ENCODE data around the gene SLC35B4. TPM values are rescaled to one million over a fixed set of nuclear protein-coding genes. Genes with fewer than 3 reads are reported as not detected.

The SLC35B4 gene
- total RNA-seq, 1 donor from 2014 or later: 24.0 TPM

DNA sequence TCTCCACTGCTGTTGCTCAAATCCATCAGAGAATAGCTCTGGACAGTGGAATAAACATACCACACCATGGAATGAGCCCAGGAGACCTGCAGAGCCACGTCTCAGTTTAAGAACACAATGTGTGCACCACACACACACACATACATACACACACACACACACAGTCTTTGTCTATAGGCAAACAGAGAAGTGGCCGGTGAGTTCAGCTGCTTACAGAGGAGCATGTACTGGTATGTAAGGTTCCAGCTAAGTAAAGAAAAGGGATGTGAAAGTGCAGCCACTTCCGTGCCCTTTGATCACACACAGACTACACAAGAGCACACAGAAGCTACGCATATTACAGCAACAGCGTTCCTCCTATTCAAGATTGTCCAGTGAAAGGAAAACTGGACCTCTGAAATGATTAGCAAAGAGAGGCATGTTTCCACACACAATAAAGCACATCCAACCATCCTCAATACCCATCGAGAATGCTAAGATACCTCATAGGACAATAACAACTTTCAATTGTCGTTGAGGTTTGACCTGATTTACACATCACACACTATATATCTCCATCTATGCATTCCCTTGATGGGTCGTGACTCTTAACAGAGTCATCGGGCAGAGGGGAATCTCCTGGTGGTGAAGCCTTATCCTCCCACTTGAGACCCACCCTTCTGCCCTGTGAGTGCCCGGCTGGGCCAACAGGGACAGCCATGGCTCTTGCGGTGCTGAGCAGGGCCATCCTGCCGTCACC is 23.6 kb downstream of the SLC35B4 start:
- DNase-seq (ENCODE audit: low spot score): no peak

DNA sequence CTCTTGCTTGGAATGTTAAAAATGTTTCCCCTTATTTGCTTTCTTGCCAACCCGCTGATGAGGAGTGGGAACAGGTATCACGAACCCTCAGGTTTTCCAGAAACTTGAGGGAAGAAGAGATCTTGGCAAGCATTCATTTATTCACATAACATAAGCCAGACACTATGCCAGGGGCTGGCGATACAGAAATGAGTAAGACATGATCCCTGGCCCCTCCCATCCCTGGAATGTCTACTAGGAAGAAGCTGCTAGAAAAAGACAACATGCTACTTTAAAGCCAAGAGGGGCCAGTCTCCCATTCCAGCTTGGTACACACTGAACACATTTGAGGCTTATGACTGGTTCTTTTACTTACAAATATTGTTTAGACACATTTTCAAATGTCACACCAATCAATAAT is 26.4 kb downstream of the SLC35B4 start:
- no peak for DNase-seq (ENCODE audit: low spot score)

DNA sequence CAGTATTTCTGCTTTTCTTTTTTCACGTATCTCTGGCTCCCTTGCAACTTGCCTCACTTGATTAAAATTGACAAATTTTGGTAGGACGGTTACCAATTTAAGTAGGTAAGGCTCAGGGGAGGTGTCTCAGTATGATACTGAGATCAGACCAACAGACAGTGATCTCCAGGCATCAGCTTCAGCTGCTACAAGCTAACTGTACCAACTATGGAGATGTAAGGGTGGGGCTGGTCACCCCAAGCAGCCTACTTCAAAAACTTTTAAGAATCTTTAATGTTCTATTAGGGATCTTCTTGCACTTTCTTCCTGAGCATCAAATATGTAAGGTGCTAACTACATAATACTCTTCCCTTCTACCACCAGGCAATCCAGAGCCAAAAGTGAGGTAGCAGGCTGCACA is 26.9 kb downstream of the SLC35B4 start:
- no peak for DNase-seq (ENCODE audit: low spot score)

DNA sequence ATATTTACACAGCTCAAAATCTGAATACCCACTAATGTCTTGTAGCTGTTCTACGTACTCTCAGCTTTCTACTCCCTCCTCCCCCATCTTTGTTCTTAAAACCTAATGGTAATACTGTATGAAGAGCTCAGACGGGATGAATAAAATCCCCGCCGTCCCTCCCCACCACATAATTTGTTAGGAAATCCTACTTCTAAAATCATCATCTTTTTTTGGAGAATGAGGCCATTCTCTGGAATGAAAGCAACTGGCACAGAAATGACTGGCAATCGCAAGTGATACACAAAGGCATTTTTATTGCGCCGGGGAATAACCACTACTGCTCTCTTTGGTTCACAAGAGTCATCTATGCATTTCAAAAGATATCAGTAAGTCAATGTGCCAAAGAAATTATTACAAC is 27.3 kb downstream of the SLC35B4 start:
- DNase-seq (ENCODE audit: low spot score): no peak

DNA sequence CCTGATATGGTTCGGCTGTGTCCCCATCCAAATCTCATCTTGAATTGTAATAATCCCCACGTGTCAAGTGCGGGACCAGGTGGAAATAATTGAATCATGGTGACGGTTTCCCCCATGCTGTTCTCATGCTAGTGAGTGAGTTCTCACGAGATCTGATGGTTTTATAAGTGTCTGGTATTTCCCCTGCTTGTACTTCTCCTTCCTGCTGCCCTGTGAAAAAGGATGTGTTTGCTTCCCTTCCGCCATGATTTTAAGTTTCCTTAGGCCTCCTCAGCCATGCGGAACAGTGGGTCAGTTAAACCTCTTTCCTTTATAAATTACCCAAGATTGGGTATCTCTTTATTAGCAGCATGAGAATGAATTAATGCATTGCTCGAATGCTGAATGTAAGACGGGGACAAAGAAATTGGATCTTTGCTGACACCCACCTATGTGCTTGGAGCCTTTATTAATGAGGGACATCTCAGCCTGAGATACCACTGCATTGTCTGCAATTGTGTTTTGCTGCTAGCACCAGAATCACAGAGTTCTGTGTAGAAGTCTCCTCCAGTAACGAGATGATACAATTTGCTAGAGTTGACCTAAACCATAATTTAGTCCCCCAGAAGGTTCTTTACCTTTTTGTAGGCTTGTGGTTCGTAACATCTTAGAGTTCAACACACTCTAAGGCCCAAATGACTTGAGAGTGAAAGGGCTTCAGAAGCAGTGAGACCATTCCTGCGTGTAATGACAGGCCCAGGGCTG is 28.6 kb downstream of the SLC35B4 start:
- no peak for DNase-seq (ENCODE audit: low spot score)

DNA sequence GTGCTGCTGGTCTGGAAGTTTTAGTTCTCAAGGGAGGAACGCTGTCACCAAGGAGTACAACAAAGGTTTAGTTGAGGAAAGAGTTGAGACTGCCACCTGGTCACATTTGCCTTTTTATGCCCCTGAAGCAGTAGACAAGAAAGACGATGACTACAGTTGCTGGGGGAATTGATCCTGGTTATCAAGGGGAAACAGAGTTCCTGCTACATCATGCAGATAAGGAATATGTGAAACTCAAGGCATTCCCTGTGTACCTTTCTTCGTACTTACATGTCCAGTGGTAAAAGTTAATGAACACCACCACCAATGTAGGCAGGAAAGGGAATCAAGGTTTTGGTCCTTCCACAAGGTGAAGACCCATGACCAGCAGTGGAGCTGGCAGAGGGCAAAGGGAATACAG is 31.8 kb downstream of the SLC35B4 start:
- DNase-seq (ENCODE audit: low spot score): no peak

DNA sequence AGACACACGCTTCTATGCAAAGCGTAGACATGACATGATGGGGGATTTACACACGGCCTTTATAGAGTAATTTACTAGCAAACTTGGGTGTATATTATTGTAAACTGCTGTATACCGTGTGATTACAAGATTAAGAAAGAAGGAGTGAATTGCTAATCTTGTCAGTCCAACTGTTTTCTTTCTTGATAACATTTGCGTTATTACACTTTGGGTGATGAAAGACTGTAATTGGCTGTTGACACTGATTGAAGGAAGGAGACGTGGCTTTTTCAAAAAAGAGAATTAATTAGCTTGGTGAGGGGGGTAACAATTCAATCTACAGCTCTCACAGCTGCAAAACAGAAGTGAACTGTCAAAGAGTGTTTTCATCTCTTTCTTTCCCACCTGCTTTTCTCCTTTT is 32.7 kb downstream of the SLC35B4 start:
- DNase-seq (ENCODE audit: low spot score): no peak

DNA sequence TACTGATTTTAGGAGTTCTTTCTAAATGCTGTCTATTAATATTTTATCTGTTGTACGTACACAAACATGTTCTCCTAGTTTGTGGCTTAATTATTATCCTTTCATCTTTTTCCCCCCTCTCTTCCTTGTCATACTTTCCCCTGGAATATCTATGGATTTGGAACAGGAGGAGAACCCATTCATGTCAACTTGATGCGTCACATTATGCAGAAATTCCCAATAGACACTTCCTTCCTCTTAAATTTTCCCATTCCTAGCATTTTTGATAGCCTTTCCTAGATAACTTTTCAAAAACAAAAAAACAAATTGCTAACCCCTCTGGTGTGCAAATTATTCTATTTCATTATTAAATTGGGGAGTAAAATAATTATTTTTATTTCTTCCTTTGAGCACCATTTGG is 36.2 kb downstream of the SLC35B4 start:
- no peak for DNase-seq (ENCODE audit: low spot score)

DNA sequence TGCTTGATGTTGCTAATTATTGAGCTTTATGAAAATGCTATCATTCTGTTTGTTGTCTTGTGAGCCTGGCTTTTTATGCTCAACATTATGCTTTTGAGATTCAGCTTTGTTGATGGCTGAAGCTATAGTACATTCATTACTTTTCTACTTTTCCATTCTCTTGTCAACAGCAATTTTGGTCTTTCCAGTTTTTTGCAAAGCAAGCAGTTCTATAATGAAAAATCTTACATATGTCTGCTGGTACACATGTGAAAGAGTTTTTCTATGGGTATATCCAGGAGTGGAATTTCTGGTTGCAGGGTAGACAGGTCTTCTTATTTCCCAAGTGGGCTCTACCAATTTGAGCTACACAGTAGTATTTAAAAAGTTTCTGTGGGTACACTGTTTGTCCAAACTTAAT is 36.8 kb downstream of the SLC35B4 start:
- DNase-seq (ENCODE audit: low spot score): no peak

DNA sequence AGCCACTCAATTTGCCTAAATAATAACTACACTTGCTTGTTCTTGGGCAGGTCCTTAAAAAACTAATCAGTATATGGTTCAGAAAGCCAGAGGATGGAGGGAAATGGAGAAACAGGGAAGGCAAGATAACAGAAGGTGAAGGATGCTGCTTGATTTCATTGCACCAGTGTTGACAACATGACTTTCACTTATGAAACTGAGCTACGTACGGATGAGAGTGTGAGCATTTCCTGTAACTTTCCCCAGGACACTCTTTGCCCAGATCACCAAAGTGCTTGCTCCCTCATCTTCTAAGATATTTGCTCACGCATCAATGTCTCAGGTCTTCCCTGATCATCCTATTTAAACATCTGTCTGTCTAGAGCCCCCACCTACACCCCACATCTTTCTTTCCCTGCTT is 37.4 kb downstream of the SLC35B4 start:
- DNase-seq (ENCODE audit: low spot score): no peak

DNA sequence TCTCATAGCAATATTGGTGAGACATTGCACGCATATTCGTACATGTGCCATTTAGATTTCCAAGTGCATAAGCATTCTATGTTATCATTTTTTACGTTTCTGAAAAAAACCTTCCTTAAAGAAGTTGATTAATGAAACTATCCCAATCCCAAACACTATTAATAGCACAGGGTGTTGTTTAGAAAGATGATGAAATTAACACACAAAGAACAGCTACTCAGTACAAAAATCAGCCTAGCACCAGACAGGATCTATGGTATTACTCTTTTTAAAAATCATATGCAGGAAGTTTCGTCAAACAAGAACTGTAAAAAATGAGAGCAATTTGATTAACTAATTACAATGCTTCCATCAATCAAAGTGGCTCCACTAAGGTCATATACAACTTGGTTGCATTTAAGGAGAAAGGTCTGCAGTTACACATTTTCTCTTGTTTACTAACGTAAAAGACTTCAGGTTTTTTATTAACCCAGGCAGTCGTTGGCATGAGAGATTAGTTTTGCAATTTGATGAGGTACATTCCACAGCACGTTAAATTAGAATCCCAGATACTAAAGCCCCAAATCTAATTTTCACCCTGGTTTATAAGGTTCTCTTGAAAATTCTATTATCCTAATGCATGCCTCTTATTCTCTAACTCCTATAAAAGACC is 38.1 kb downstream of the SLC35B4 start:
- DNase-seq (ENCODE audit: low spot score): no peak

DNA sequence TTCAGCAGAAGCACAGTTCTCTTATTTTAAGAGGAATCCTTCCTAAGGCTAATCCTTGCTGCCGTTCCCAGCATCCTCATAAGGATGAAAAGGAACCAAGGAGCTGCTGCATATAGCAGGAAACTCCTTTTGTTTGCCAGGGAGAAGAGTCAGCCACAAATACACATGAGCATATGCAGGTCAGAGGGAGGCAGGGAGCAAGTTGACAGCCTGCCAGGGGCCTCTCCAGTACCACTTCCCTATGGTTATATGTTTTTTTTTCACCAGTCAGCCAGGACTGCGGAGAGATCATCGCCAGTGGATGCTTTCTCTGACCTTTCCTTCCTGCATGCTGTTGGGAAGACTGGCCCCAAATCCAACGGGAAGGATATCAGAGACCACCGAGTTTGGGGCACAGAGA is 39.8 kb downstream of the SLC35B4 start:
- DNase-seq (ENCODE audit: low spot score): no peak

DNA sequence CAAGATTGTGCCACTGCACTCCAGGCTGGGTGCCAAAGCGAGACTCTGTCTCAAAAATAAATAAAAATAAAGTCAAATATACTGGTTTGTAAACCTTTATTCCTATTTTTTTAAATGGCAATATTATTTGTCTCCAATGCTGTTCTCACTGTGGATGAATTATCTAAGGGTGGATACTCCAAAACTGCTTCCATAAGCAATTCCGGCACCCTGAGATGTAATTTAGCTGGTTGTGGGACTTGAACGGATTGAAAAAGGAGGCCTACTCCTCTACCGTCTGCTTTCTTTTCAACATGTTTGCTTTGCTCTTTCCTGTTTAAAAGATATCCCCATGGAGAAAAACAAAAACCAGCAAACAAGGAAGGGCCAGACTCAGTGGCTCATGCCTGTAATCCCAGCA is 54.4 kb downstream of the SLC35B4 start:
- no peak for DNase-seq (ENCODE audit: low spot score)

DNA sequence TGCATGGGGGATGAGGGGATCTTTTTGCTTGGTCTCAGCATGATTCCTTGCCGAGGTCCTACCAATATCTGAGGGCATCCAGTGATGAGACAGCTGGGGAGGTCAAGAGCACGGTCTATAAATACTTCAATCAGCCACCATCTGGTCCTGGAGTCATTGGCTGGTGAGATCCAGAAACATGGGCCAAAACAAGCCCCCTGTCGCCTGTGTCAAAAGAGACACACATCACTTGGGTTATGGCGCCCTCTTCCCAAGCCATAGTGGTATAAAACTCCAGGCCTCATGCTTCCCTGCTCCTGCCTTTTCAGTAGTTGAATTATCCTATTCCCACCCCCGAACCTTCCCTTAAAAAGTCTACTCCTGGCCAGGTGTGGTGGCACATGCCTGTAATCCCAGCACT is 60.9 kb downstream of the SLC35B4 start:
- DNase-seq (ENCODE audit: low spot score): no peak

DNA sequence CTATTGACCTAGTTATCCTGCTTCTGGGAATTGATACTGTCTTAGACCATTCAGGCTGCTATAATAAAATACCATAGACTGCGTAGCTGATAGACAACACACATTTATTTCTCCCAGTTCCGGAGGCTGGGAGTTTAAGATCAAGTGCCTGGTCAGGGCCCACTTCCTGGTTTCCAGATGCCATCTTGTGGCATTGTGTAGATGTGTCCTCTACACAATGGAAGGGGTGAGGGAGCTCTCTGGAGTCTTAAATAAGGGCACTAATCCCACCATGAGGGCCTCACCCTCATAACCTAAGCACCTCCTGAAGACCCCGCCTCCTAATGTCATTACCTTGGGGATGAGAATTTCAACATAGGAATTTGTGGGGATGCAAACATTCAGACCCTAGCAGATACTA is 62.4 kb downstream of the SLC35B4 start:
- no peak for DNase-seq (ENCODE audit: low spot score)

DNA sequence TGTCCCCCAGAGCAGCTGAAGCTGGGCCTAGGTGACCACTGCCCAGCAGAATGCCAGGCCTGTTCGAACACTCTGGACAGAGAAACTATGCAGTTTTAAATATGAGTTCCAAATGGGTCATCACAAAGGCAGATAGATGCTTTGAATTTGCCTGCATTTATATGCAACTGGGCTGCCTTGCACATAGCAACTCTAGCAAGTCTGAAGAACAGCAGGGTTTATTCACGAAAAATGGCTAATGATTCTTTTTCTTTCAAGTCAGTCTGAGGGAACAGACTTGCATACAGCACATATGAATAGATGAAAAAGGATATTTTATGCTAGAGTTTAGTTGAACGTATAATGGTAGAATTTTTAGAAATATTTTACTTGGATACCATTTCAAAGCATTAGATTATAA is 68.5 kb downstream of the SLC35B4 start:
- DNase-seq (ENCODE audit: low spot score): no peak

DNA sequence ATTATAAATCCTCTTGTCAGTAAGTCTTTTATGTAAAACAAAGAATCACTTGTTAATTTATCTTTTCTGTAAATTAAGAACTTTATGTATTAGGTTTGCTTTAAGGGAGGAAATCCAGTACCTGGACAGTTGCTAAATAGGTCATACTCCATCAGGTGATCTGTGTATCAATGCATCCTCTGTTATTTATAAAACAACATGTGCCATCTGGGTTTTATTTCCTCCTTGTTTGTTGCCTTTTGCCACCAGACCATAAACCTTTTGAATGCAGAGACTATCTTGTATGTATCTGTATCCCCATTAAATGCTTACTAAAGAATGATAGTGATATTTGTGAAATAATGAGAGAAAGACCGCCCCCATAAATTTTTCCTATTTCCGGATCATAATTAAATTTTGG is 70.0 kb downstream of the SLC35B4 start:
- no peak for DNase-seq (ENCODE audit: low spot score)

DNA sequence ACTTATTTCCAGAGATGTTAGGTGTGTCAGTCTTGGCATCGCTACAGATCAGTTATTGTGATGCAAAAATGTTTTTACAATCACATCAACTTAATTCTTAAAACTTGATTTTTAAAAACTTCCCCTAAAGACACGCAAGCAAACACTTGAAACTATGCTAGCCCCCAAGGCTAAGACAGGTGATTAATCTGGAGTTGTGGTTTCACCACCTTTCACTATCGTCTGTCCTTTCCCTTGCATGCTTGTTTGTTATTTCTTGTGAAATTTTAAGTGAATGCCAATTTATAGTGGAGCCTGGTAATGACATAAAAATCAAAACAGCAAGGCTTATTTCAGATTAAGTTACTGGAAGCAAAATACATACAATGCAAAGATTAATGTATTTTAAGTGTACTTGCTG is 70.4 kb downstream of the SLC35B4 start:
- no peak for DNase-seq (ENCODE audit: low spot score)

DNA sequence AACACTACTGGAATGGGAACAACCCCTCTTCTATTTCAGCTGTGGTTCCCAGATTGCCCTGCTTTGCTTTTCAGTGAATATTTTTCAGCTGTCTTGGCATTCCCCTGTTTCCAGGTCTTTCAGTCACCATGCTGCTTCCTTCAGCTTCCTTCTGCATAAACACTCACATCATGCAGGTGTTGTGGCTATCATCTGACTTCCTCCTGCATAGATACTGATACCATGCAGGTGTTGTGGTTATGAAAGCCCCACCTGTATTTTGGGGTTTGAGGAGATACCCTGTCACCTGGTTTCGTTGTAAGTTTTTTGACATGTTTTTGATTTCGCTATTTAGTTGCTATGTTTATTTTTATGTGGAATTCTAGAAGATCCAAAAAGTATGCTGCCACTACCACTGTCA is 71.5 kb downstream of the SLC35B4 start:
- no peak for DNase-seq (ENCODE audit: low spot score)
